Lower leg skin (tissue), 3 donors: Measurements from ENCODE around the gene TMEM135.

Source experiments
- POLR2A ChIP-seq, 2 donors: fragments of 450-650 bp; IDR thresholded peaks; one replicate each; pipeline ENCODE4 v1.6.1; 2016 to 2017; ENCODE audit warnings: antibody characterized with exemption in 2 of 2, mild to moderate bottlenecking in 1 of 2, moderate library complexity in 1 of 2
- TF ChIP-seq, protein P1 (sequence below), 3 donors: fragments of 450-650 bp; IDR thresholded peaks; one replicate each; pipeline ENCODE4 v1.5.1; 2016; ENCODE audit warnings: antibody characterized with exemption in 3 of 3, mild to moderate bottlenecking in 3 of 3, moderate library complexity in 2 of 3

GRCh38 chr11:87239531-87239930 lies 201.8 kb downstream of the TMEM135 start:
- TF ChIP-seq, protein P1, sequence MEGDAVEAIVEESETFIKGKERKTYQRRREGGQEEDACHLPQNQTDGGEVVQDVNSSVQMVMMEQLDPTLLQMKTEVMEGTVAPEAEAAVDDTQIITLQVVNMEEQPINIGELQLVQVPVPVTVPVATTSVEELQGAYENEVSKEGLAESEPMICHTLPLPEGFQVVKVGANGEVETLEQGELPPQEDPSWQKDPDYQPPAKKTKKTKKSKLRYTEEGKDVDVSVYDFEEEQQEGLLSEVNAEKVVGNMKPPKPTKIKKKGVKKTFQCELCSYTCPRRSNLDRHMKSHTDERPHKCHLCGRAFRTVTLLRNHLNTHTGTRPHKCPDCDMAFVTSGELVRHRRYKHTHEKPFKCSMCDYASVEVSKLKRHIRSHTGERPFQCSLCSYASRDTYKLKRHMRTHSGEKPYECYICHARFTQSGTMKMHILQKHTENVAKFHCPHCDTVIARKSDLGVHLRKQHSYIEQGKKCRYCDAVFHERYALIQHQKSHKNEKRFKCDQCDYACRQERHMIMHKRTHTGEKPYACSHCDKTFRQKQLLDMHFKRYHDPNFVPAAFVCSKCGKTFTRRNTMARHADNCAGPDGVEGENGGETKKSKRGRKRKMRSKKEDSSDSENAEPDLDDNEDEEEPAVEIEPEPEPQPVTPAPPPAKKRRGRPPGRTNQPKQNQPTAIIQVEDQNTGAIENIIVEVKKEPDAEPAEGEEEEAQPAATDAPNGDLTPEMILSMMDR (IDR thresholded peaks at IDR 0.05): no peak
- TF ChIP-seq POLR2A (IDR thresholded peaks at IDR 0.05): no peak
